ENCODE data around the gene LAMA3. TPM values are rescaled to one million over a fixed set of nuclear protein-coding genes. Genes with fewer than 3 reads are reported as not detected.

Gene LAMA3
- total RNA-seq, 1 donor from 2014 or later = 1.5 TPM

GRCh38 chr18:23963443-23964165 is 274.4 kb downstream of the LAMA3 start:
- peak; percentile 83 for ATAC-seq
- peak; percentile 60 for DNase-seq (ENCODE audit: low spot score)

GRCh38 chr18:23964282-23965238 is 275.3 kb downstream of the LAMA3 start:
- no peak for DNase-seq (ENCODE audit: low spot score)
- peak; percentile 20 for ATAC-seq

- no peak for DNase-seq (ENCODE audit: low spot score)
- ATAC-seq = no peak
Measured at GRCh38 chr18:23966909-23967308, 277.7 kb downstream of the LAMA3 start.

GRCh38 chr18:23967321-23968089 is 278.3 kb downstream of the LAMA3 start:
- DNase-seq (ENCODE audit: low spot score) (no peak), ATAC-seq (no peak)

GRCh38 chr18:23968638-23969604 is 279.7 kb downstream of the LAMA3 start:
- ATAC-seq = no peak
- DNase-seq (ENCODE audit: low spot score) = no peak

- no peak for DNase-seq (ENCODE audit: low spot score)
- ATAC-seq = no peak
Measured at GRCh38 chr18:23969664-23970063, 280.4 kb downstream of the LAMA3 start.

GRCh38 chr18:23970161-23971096 is 281.2 kb downstream of the LAMA3 start:
- no peak for ATAC-seq
- no peak for DNase-seq (ENCODE audit: low spot score)

GRCh38 chr18:23971097-23971440 is 281.8 kb downstream of the LAMA3 start:
- ATAC-seq = no peak
- no peak for DNase-seq (ENCODE audit: low spot score)

- ATAC-seq (no peak), DNase-seq (ENCODE audit: low spot score) (no peak)
Measured at GRCh38 chr18:23971666-23972230, 282.5 kb downstream of the LAMA3 start.

- no peak for ATAC-seq
- DNase-seq (ENCODE audit: low spot score) = no peak
Measured at GRCh38 chr18:23972453-23972852, 283.2 kb downstream of the LAMA3 start.

- ATAC-seq (no peak), DNase-seq (ENCODE audit: low spot score) (no peak)
Measured at GRCh38 chr18:23977103-23977502, 287.9 kb downstream of the LAMA3 start.

GRCh38 chr18:23977719-23978483 is 288.6 kb downstream of the LAMA3 start:
- DNase-seq (ENCODE audit: low spot score) (no peak), ATAC-seq (no peak)

- ATAC-seq = no peak
- no peak for DNase-seq (ENCODE audit: low spot score)
Measured at GRCh38 chr18:23981369-23981980, 292.2 kb downstream of the LAMA3 start.

GRCh38 chr18:23982155-23983079 is 293.2 kb downstream of the LAMA3 start:
- DNase-seq (ENCODE audit: low spot score) (no peak), ATAC-seq (peak; percentile 94)

GRCh38 chr18:23983112-23983511 is 293.9 kb downstream of the LAMA3 start:
- ATAC-seq (no peak), DNase-seq (ENCODE audit: low spot score) (no peak)

GRCh38 chr18:23986600-23987359 is 297.5 kb downstream of the LAMA3 start:
- no peak for ATAC-seq
- no peak for DNase-seq (ENCODE audit: low spot score)
